WTC11 (cell line): ENCODE measurements around the gene GLRA3. TPM values are rescaled to one million over a fixed set of nuclear protein-coding genes. Genes with fewer than 3 reads are reported as not detected.
A peak's percentile ranks its signal among the peaks of the same experiment; 100 is the strongest.

ENCODE experiments used
- ATAC-seq: fragments of 200-7000 bp; cut with Tn5 transposase; 2 replicates; pipeline ENCODE4 v1.10.0; 2021; ENCODE audit warnings: mild to moderate bottlenecking, moderate library complexity
- CTCF ChIA-PET: fragments of 300-600 bp; sonication (Branson Sonifier 250); formaldehyde crosslinking; loops from one replicate; lab custom pipeline; 2021; ENCODE audit warnings: antibody characterized with exemption; lab: Charles Lee
- POLR2A ChIA-PET: fragments of 350-600 bp; sonication (Branson Sonifier 250); formaldehyde crosslinking; loops from one replicate; lab custom pipeline; 2021; ENCODE audit warnings: antibody characterized with exemption; lab: Charles Lee
- DNase-seq: peaks from one replicate; pipeline ENCODE4 v3.0.0; 2021; ENCODE audit warnings: low spot score
- H3K27ac Mint-ChIP-seq: 2 replicates; pipeline ENCODE4 v1.8.0; 2021; ENCODE audit warnings: mixed read lengths
- H3K27me3 Mint-ChIP-seq: 2 replicates; pipeline ENCODE4 v1.8.0; 2021; ENCODE audit warnings: low read depth, mild to moderate bottlenecking, moderate library complexity, mixed read lengths
- H3K36me3 Mint-ChIP-seq: 2 replicates; pipeline ENCODE4 v1.8.0; 2021; ENCODE audit warnings: mixed read lengths
- H3K4me1 Mint-ChIP-seq: 2 replicates; pipeline ENCODE4 v1.8.0; 2022; ENCODE audit warnings: mixed read lengths
- H3K4me3 Mint-ChIP-seq: 2 replicates; pipeline ENCODE4 v1.8.0; 2021; ENCODE audit warnings: mild to moderate bottlenecking, moderate library complexity, mixed read lengths
- H3K9me3 Mint-ChIP-seq: 2 replicates; pipeline ENCODE4 v1.8.0; 2021; ENCODE audit warnings: mixed read lengths
- CREB1 ChIP-seq: sonication (generic); formaldehyde crosslinking; IDR thresholded peaks from 2 replicates; pipeline ENCODE4 v1.8.0; 2023; ENCODE audit warnings: mild to moderate bottlenecking, missing genetic modification reagents
- CREM ChIP-seq: sonication (generic); formaldehyde crosslinking; IDR thresholded peaks from 2 replicates; pipeline ENCODE4 v1.8.1; 2022; ENCODE audit warnings: mild to moderate bottlenecking, missing genetic modification reagents, moderate library complexity
- ETV6 ChIP-seq: sonication (generic); formaldehyde crosslinking; IDR thresholded peaks from 2 replicates; pipeline ENCODE4 v1.8.1; 2022; ENCODE audit warnings: mild to moderate bottlenecking, missing genetic modification reagents
- KAT7 ChIP-seq: sonication (generic); formaldehyde crosslinking; IDR thresholded peaks from 2 replicates; pipeline ENCODE4 v1.8.1; 2023; ENCODE audit warnings: missing genetic modification reagents, mild to moderate bottlenecking, borderline replicate concordance
- MYBL2 ChIP-seq: sonication (generic); formaldehyde crosslinking; IDR thresholded peaks from 2 replicates; pipeline ENCODE4 v1.8.1; 2023; ENCODE audit warnings: mild to moderate bottlenecking, moderate library complexity, missing genetic modification reagents
- OVOL2 ChIP-seq: fragments of 250-450 bp; sonication (Bioruptor Pico); IDR thresholded peaks from 2 replicates; pipeline ENCODE4 v1.9.0; 2021; ENCODE audit warnings: mild to moderate bottlenecking, borderline replicate concordance
- RORB ChIP-seq: fragments of 250-450 bp; sonication (Bioruptor Pico); IDR thresholded peaks from 2 replicates; pipeline ENCODE4 v1.9.0; 2021; ENCODE audit warnings: mild to moderate bottlenecking
- SOX15 ChIP-seq: fragments of 250-450 bp; sonication (Bioruptor Pico); IDR thresholded peaks from 2 replicates; pipeline ENCODE4 v1.9.0; 2021; ENCODE audit warnings: mild to moderate bottlenecking
- TP53 ChIP-seq: sonication (generic); formaldehyde crosslinking; IDR thresholded peaks from 2 replicates; pipeline ENCODE4 v1.8.1; 2023; ENCODE audit warnings: mild to moderate bottlenecking, missing genetic modification reagents
- ZNF138 ChIP-seq: sonication (generic); formaldehyde crosslinking; conservative IDR thresholded peaks from 2 replicates; pipeline ENCODE4 v1.8.1; 2022; ENCODE audit warnings: mild to moderate bottlenecking, moderate library complexity, missing genetic modification reagents
- ZNF317 ChIP-seq: sonication (generic); formaldehyde crosslinking; IDR thresholded peaks from 2 replicates; pipeline ENCODE4 v1.8.1; 2023; ENCODE audit warnings: low read depth, mild to moderate bottlenecking, moderate library complexity, missing genetic modification reagents, borderline replicate concordance
- ZNF396 ChIP-seq: fragments of 250-450 bp; sonication (Bioruptor Pico); IDR thresholded peaks from 2 replicates; pipeline ENCODE4 v1.8.0; 2021; ENCODE audit warnings: mild to moderate bottlenecking, moderate library complexity, borderline replicate concordance
- ZNF423 ChIP-seq: fragments of 250-450 bp; sonication (Bioruptor Pico); IDR thresholded peaks from 2 replicates; pipeline ENCODE4 v2.1.2; 2022; ENCODE audit warnings: mild to moderate bottlenecking, moderate library complexity
- ZNF671 ChIP-seq: fragments of 250-450 bp; sonication (Bioruptor Pico); IDR thresholded peaks from 2 replicates; pipeline ENCODE4 v1.8.0; 2021; ENCODE audit warnings: mild to moderate bottlenecking
- total RNA-seq: library from RNA; stranded (reverse); gene quantifications from 3 replicates; pipeline ENCODE4 v1.2.3, GENCODE V29; 2021
- TF ChIP-seq, protein P1 (sequence below): sonication (generic); formaldehyde crosslinking; conservative IDR thresholded peaks from 2 replicates; pipeline ENCODE4 v1.8.1; 2023; ENCODE audit warnings: mild to moderate bottlenecking, low read depth, missing genetic modification reagents, moderate library complexity
- TF ChIP-seq, protein P2 (sequence below): sonication (generic); formaldehyde crosslinking; IDR thresholded peaks from 2 replicates; pipeline ENCODE4 v1.8.1; 2022; ENCODE audit warnings: missing genetic modification reagents, borderline replicate concordance
- TF ChIP-seq, protein P3 (sequence below): fragments of 250-450 bp; sonication (Bioruptor Pico); conservative IDR thresholded peaks from 2 replicates; pipeline ENCODE4 v1.9.0; 2021; ENCODE audit warnings: mild to moderate bottlenecking
- TF ChIP-seq, protein P4 (sequence below): fragments of 250-450 bp; sonication (Bioruptor Pico); IDR thresholded peaks from 2 replicates; pipeline ENCODE4 v1.9.0; 2021; ENCODE audit warnings: mild to moderate bottlenecking
- TF ChIP-seq, protein P5 (sequence below): sonication (generic); formaldehyde crosslinking; IDR thresholded peaks from 2 replicates; pipeline ENCODE4 v1.8.0; 2023; ENCODE audit warnings: missing genetic modification reagents, mild to moderate bottlenecking, borderline replicate concordance
- TF ChIP-seq, protein P6 (sequence below): sonication (generic); formaldehyde crosslinking; IDR thresholded peaks from 2 replicates; pipeline ENCODE4 v1.8.1; 2022; ENCODE audit warnings: low read depth, missing genetic modification reagents, borderline replicate concordance

The GLRA3 gene
- total RNA-seq, 1 experiment from 2014 or later, result 0.15 TPM

DNA sequence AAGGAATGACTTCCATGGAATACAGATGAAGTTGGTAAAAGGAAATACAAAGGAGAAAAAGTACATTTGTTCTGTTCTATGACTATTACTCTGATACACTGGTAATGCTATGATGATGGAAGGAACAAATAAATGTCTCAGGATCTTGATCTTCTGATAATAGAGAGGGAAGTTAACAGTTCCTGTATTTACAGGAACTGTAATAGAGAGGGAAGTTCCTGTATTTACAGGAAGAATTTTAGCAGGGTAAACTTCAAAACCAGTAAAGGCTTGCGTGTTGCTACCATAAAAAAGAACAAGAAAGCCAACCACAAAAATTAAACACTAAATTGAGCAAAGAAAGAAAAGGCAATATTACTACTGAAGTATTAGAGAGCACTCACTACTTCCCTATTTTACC, 215.1 kb downstream of the GLRA3 start (continued):
- TF ChIP-seq, protein P1, sequence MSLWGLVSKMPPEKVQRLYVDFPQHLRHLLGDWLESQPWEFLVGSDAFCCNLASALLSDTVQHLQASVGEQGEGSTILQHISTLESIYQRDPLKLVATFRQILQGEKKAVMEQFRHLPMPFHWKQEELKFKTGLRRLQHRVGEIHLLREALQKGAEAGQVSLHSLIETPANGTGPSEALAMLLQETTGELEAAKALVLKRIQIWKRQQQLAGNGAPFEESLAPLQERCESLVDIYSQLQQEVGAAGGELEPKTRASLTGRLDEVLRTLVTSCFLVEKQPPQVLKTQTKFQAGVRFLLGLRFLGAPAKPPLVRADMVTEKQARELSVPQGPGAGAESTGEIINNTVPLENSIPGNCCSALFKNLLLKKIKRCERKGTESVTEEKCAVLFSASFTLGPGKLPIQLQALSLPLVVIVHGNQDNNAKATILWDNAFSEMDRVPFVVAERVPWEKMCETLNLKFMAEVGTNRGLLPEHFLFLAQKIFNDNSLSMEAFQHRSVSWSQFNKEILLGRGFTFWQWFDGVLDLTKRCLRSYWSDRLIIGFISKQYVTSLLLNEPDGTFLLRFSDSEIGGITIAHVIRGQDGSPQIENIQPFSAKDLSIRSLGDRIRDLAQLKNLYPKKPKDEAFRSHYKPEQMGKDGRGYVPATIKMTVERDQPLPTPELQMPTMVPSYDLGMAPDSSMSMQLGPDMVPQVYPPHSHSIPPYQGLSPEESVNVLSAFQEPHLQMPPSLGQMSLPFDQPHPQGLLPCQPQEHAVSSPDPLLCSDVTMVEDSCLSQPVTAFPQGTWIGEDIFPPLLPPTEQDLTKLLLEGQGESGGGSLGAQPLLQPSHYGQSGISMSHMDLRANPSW (CRISPR knock-in tag), result no peak
- TF ChIP-seq, protein P2, sequence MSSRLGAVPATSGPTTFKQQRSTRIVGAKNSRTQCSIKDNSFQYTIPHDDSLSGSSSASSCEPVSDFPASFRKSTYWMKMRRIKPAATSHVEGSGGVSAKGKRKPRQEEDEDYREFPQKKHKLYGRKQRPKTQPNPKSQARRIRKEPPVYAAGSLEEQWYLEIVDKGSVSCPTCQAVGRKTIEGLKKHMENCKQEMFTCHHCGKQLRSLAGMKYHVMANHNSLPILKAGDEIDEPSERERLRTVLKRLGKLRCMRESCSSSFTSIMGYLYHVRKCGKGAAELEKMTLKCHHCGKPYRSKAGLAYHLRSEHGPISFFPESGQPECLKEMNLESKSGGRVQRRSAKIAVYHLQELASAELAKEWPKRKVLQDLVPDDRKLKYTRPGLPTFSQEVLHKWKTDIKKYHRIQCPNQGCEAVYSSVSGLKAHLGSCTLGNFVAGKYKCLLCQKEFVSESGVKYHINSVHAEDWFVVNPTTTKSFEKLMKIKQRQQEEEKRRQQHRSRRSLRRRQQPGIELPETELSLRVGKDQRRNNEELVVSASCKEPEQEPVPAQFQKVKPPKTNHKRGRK (CRISPR knock-in tag), result no peak
- TF ChIP-seq SOX15 (CRISPR knock-in tag) (no peak), ZNF396 (CRISPR knock-in tag) (no peak), ZNF138 (CRISPR knock-in tag) (no peak), CREM (no peak), OVOL2 (CRISPR knock-in tag) (no peak)

DNA sequence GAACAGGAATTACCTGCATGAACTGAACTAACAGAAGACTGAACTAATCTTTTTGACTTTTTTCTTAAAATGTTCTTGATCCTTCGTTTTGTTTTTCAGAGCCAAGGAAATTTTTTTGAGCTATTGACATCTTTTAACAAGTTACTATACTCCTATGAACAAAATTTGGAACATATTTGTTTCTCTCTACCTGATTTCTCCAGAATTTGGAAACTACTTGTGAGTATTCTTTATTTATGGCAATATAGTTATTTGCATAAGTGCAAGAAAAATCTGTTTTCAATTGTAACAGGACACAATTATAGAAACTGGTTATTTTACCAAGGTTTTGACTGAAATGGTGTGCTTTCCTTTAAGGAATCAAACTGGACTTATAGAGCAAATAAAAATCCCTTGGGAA, 217.3 kb downstream of the GLRA3 start:
- ATAC-seq, result no peak
- no peak for DNase-seq
- CTCF ChIA-PET, result no interaction called here
- Mint-ChIP-seq H3K27ac (no peak overlapping the region), H3K4me3 (no peak overlapping the region), H3K4me1 (peaks cover 27% of the 10 kb centered on the region), H3K36me3 (peaks cover 28% of the 10 kb centered on the region), H3K27me3 (no peaks in the 10 kb centered on the region), H3K9me3 (peaks cover 31% of the 10 kb centered on the region)
- POLR2A ChIA-PET, result no interaction called here
- TF ChIP-seq, protein P2 (CRISPR knock-in tag), result no peak
- TF ChIP-seq OVOL2 (CRISPR knock-in tag) (no peak), TP53 (no peak), MYBL2 (CRISPR knock-in tag) (no peak), ZNF423 (CRISPR knock-in tag) (no peak), ZNF671 (no peak), KAT7 (no peak), CREB1 (CRISPR knock-in tag) (no peak)
- TF ChIP-seq, protein P3, sequence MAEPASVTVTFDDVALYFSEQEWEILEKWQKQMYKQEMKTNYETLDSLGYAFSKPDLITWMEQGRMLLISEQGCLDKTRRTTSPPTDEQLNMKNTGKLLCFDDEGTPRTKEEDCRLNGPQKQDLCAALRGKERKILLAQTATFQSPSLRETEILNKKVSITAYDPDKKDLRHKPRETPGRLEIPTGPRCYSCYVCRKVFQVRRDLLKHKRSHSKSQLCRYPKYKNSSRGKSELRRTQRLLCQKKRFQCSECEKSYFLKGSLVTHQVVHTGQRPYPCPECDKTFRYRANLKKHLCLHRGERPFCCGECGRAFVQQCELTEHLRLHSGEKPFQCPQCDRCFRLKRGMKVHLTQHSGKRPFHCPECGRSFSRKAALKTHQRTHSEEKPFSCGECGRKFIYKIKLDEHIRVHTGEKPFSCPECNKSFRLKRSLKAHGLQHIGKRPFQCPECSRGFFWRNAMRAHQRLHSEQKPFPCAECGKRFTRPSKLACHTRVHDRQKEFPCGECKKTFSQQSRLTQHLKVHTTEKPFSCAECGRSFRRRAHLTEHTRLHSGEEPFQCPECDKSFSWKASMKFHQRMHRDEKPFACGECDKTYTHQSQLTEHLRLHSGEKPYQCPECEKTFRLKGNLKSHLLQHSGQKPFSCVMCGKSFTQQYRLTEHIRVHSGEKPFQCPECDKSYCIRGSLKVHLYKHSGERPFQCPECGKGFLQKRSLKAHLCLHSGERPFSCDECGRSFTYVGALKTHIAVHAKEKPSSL (CRISPR knock-in tag), result no peak

DNA sequence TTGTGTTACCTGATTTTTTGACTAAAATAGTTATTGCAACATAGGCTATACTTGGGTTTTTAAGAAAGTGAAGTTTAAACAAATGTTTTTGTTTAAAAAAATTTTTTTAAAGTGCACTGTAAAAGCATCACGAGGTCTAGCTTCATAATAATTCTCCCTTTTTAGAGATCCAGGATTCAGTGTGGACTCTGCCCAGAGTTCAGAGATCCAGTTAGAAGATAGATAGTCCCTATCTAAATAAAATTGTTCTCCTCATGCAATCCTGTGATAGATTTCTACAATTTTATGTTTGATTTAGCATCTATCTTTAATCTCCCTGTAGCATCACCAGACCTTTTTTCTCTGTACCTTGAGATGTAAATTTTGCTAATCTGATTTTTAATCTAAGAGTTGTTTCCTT, 221.3 kb downstream of the GLRA3 start:
- H3K9me3 Mint-ChIP-seq, result peaks cover 20% of the 10 kb centered on the region
- CTCF ChIA-PET, result no interaction called here
- POLR2A ChIA-PET, result no interaction called here
- H3K4me1 Mint-ChIP-seq, result peaks cover 45% of the 10 kb centered on the region
- peak overlapping the region; percentile 62; the same call in 1 of the 2 replicates for H3K27ac Mint-ChIP-seq
- ATAC-seq (no peak), DNase-seq (no peak)
- H3K27me3 Mint-ChIP-seq, result no peaks in the 10 kb centered on the region
- peaks cover 23% of the 10 kb centered on the region for H3K36me3 Mint-ChIP-seq
- H3K4me3 Mint-ChIP-seq, result peak overlapping the region; percentile 10; the same call in 1 of the 2 replicates
- TF ChIP-seq RORB (CRISPR knock-in tag), result no peak
- TF ChIP-seq ETV6 (CRISPR knock-in tag), result no peak
- TF ChIP-seq, protein P4, sequence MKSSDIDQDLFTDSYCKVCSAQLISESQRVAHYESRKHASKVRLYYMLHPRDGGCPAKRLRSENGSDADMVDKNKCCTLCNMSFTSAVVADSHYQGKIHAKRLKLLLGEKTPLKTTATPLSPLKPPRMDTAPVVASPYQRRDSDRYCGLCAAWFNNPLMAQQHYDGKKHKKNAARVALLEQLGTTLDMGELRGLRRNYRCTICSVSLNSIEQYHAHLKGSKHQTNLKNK (CRISPR knock-in tag), result no peak
- no peak for TF ChIP-seq ZNF317 (CRISPR knock-in tag)
- TF ChIP-seq, protein P5, sequence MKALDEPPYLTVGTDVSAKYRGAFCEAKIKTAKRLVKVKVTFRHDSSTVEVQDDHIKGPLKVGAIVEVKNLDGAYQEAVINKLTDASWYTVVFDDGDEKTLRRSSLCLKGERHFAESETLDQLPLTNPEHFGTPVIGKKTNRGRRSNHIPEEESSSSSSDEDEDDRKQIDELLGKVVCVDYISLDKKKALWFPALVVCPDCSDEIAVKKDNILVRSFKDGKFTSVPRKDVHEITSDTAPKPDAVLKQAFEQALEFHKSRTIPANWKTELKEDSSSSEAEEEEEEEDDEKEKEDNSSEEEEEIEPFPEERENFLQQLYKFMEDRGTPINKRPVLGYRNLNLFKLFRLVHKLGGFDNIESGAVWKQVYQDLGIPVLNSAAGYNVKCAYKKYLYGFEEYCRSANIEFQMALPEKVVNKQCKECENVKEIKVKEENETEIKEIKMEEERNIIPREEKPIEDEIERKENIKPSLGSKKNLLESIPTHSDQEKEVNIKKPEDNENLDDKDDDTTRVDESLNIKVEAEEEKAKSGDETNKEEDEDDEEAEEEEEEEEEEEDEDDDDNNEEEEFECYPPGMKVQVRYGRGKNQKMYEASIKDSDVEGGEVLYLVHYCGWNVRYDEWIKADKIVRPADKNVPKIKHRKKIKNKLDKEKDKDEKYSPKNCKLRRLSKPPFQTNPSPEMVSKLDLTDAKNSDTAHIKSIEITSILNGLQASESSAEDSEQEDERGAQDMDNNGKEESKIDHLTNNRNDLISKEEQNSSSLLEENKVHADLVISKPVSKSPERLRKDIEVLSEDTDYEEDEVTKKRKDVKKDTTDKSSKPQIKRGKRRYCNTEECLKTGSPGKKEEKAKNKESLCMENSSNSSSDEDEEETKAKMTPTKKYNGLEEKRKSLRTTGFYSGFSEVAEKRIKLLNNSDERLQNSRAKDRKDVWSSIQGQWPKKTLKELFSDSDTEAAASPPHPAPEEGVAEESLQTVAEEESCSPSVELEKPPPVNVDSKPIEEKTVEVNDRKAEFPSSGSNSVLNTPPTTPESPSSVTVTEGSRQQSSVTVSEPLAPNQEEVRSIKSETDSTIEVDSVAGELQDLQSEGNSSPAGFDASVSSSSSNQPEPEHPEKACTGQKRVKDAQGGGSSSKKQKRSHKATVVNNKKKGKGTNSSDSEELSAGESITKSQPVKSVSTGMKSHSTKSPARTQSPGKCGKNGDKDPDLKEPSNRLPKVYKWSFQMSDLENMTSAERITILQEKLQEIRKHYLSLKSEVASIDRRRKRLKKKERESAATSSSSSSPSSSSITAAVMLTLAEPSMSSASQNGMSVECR (CRISPR knock-in tag), result no peak
- TF ChIP-seq, protein P6, sequence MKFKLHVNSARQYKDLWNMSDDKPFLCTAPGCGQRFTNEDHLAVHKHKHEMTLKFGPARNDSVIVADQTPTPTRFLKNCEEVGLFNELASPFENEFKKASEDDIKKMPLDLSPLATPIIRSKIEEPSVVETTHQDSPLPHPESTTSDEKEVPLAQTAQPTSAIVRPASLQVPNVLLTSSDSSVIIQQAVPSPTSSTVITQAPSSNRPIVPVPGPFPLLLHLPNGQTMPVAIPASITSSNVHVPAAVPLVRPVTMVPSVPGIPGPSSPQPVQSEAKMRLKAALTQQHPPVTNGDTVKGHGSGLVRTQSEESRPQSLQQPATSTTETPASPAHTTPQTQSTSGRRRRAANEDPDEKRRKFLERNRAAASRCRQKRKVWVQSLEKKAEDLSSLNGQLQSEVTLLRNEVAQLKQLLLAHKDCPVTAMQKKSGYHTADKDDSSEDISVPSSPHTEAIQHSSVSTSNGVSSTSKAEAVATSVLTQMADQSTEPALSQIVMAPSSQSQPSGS (CRISPR knock-in tag), result no peak
